HG02852 (cell line): ENCODE measurements around the gene POLR2E.
"Not testable (repeated sequence)": the region's sequence is repeated elsewhere in the genome, so short reads cannot be mapped to it uniquely, and the experiment has no call there.

Experiments
- ATAC-seq: cut with Tn5 transposase; IDR thresholded peaks from one replicate; pipeline ENCODE4 v1.9.1; 2021; ENCODE audit warnings: mild to moderate bottlenecking, moderate library complexity; ENCODE audit not compliant: unreplicated experiment

The POLR2E gene

DNA sequence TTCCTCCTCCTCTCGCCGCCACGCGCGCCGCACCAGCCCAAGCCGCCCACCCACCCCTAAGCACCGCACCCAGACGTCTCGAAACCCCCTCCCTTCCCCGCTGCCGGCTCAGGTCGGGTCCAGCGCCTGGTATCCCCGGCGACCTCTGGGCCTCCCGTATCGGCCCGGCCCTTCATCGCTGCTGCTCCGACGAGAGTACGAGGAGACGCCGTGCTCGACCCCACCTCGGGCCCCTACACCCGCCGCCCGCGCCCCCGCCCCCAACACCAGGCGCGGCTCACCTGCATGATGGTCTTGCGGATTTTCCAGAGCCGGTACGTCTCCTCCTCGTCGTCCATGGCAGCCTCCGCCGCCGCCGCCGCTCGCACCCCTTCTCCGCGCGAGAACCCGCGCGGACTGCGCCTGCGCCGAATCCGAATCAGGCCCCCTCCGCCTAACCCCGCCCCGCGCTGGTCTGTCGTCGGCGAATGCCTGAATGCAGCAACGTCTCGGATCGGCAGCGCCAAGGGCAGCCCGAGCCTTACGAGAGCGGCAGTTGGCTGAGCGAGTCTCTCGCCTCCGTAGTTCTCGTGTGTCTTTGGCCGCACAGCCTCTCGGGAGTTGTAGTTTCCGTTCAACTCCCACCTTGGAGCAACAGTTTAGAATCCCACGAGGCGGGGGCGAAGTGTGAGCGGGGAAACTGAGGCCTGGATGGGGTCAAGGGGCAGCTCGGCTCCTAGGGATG, at the start of gene POLR2E:
Gene POLR2E (minus strand): TSS at position 398 of the 724 bp plus-strand sequence. CDS start 60 bp downstream, at position 338.
- ATAC-seq = peak; percentile 66

- ATAC-seq = no peak
These were observed 49.6 kb upstream of the POLR2E start for GRCh38 chr19:1144741-1145140.

DNA sequence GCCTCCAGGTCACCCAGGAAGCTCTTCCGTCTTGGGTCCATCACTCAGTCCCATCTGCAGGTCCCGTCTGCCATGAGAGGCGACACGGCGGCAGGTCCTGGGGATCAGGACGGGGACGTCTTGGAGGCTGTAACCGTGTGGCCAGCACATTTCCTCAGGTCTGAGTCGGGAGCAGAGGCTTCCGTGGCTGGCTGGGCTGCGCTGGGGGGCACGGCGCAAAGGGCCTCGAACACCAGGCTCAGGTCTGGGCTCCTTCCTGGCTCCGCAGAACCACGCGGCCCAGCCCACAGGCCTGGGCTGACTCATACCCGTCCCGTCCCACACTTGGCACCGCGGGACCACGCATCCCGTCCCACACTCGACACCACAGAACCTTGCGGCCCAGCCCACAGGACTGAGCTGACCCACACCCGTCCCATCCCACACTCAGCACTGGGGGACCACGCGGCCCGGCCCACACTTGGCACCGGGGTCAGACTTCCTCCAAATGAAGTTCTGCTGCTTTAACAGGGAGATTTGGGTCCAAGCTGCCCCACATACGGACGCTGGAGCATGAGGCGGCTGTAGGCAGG, 48.7 kb upstream of the POLR2E start:
- ATAC-seq = no peak

DNA sequence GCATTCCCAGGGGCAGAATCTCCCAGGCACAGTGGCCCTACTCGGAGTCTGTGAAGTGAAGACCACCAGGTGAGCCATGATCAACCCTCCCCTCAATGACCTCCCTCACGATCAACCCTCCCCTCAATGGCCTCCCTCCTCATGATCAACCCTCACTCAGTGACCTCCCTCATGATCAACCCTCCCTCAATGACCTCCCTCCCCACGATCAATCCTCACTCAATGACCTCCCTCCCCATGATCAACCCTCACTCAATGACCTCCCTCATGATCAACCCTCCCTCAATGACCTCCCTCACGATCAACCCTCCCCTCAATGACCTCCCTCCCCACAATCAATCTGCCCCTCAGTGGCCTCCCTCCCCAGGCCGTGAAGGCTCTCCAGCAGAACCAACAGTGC, 46.8 kb upstream of the POLR2E start:
- no peak for ATAC-seq

DNA sequence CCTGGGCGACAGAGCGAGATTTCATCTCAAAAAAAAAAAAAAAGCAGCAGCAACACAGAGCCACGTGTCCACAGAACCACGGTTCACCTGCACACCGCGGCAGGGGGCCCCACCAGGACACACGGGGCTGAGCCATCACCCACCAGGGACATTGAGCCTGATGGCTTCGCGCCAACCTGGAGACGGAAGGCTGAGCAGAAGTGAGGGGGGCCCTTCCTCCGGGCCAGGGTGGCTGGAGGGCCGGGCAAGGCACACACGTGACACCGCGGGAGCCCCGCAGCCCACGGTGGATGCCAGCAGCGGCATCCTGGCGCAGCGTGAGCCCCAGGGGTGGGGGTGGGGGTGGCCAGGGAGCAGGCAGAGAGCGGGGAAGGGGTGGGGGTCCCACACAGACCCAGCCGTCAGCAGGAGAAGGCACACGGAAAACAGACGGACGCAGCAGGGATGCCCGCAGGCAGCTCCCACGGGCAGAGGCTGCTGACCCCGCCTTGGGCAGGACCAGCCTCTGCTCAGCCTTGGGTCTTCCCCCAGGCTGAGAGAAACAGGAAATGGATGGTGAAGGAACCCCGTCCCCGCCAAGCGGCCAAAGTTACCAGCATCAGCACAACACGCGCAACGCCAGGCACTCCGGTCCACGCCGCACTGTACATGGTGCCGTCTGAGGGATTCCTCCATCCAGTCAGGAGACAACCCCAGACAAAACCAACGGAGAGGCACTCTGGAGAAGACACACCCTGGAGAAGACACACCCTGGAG, 45.3 kb upstream of the POLR2E start:
- ATAC-seq = no peak

GRCh38 chr19:1139126-1139525, 44.0 kb upstream of the POLR2E start:
- ATAC-seq = no peak

- no peak for ATAC-seq
These were observed 42.9 kb upstream of the POLR2E start for GRCh38 chr19:1138121-1138520.

DNA sequence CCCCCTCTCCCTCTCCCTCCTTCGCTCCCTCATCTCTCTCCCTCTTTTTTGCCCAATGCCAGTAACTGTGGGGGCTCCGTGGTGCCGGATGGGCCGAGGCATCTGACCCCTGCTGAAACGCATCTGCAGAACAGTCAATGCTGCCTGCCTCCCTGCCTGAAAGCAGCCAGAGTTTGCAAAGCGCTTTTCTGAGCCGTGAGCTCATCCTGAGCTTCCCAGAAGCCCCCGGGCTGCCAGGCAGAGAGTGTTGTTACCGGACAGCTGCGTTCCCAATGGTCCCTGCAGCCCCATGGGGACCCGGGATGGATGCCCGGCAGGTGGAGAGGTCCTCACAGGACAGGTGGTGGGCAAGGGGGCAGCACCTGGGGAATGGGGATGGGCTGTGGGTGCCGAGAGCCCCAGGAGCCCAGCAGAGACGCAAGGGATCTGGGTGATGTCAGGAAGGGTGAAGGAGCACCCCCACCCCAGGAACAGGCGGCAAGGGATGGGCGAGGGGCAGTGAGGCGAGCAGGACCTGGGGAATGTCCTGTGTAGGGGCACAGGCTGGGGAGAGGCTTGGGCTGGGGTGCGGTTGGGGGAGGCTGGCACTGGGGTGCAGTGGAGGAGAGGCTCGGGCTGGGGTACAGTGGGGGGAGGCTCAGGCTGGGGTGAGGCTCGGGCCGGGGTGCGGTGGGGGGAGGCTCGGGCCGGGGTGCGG, 41.6 kb upstream of the POLR2E start:
- ATAC-seq = no peak

- ATAC-seq = no peak
These were observed 41.0 kb upstream of the POLR2E start for GRCh38 chr19:1136201-1136600.

- ATAC-seq = no peak
These were observed 40.3 kb upstream of the POLR2E start for GRCh38 chr19:1135454-1135853.

DNA sequence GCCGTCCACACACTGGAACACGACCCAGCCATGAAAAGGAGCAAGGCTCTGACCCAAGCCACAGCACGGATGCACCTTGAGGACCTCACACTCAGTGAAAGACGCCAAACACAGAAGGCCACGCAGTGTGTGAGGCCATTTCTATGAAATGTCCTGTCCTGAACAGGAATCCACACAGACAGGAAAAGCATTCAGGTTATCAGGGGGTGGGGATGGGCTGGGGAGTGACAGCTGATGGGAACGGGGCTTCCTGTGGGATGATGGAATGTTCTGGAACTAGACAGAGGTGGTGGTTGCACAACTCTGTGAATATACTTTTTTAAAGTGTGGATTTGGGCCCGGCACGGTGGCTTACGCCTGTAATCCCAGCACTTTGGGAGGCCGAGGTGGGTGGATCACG, 39.3 kb upstream of the POLR2E start:
- no peak for ATAC-seq

GRCh38 chr19:1133471-1133929, 38.3 kb upstream of the POLR2E start:
- ATAC-seq = peak; percentile 54

- ATAC-seq = peak; percentile 4
These were observed 37.6 kb upstream of the POLR2E start for GRCh38 chr19:1132552-1133383.

DNA sequence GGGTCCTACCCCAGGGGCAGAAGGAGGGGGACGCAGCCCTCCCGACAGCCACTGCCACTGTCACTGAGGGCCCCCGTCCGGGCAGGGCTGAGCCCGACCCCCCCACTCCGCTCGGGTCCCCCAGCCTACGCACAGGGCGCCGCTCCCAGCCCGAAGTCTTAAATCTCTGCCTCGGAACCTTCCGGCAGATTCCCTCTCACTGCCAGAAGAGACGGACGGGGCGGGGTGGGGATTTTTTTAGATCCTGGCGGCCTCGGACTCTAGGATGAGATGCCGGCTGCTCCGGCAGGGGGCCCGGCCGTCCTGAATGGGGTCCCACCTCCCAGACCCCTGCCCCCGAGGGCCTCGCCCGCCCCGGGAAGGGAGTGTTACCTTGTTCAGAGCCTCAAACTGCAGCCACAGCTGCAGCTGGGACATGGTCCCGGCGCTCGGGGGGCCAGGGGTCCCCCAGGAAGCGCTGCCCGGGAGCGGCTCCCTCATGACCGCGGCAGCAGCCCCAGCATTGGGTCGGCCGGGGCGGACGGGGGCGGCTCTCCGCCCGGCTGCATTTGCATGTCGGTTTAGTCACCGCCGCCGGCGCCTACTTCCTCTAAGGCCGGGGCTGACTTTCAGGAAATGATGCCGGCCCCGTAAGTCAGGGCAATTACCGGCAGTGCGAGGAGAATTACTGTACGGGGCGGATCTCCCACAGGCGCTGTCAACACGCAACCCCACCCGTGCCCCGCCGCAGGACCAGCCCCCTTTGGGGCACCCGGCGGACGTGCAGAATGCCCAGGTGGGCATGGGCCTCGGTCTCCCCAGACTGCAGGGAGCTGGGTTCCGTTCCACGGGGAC, 36.8 kb upstream of the POLR2E start:
- peak; percentile 50 for ATAC-seq

- ATAC-seq = no peak
These were observed 35.9 kb upstream of the POLR2E start for GRCh38 chr19:1130771-1131717.

GRCh38 chr19:1129535-1129934, 34.4 kb upstream of the POLR2E start:
- no peak for ATAC-seq

GRCh38 chr19:1129084-1129483, 33.9 kb upstream of the POLR2E start:
- not testable (repeated sequence) for ATAC-seq

DNA sequence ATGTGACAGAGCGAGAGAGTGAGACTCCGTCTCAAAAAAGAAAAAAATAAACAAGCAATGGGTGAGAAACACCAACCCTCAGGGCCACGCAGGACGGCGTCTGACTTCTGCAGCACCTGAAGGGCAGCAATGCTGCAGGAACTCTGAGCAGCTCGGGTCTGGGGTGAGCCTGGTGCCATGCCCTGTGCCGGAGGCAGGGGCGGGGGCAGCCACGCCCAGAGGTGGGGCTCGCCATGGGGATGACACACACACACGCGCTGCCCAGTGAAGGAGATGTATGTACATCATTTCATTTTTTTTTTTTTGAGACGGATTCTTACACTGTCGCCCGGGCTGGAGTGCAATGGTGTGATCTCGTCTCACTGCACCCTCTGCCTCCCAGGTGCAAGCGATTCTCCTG, 32.9 kb upstream of the POLR2E start:
- no peak for ATAC-seq
